GM18868 (cell line): ENCODE measurements around the gene PGAP3.
A peak's percentile ranks its signal among the peaks of the same experiment; 100 is the strongest.

Experiments used
- ATAC-seq: cut with Tn5 transposase; IDR thresholded peaks from one replicate; pipeline ENCODE4 v1.9.1; 2021; ENCODE audit warnings: mild to moderate bottlenecking, moderate library complexity; ENCODE audit not compliant: unreplicated experiment

The PGAP3 gene

GRCh38 chr17:39625198-39625785, 62.6 kb downstream of the PGAP3 start:
- no peak for ATAC-seq

GRCh38 chr17:39624313-39624712, 63.5 kb downstream of the PGAP3 start:
- ATAC-seq: no peak

- peak; percentile 43 for ATAC-seq
Observed at GRCh38 chr17:39623356-39623950, 64.4 kb downstream of the PGAP3 start.

- peak; percentile 43 for ATAC-seq
Observed at GRCh38 chr17:39622380-39623006, 65.4 kb downstream of the PGAP3 start.

- peak; percentile 57 for ATAC-seq
Observed at GRCh38 chr17:39621523-39622379, 66.1 kb downstream of the PGAP3 start.
